Memory B cell (primary cell): ENCODE measurements around the gene DUS2.
A peak's percentile ranks its signal among the peaks of the same experiment; 100 is the strongest.

Experiments used
- ATAC-seq: fragments of 150-1000 bp; cut with Tn5 transposase; 2 replicates; pipeline ENCODE4 v1.10.0; 2021; ENCODE audit warnings: low read depth, mild to moderate bottlenecking, moderate library complexity
- DNase-seq, 2 donors: peaks; one replicate each; pipeline ENCODE4 v3.0.0; 2022; ENCODE audit warnings: low spot score in 2 of 2
- H3K27ac Mint-ChIP-seq: one replicate; pipeline ENCODE4 v1.8.0; 2022; ENCODE audit warnings: mild to moderate bottlenecking, moderate library complexity, mixed read lengths
- H3K27me3 Mint-ChIP-seq: one replicate; pipeline ENCODE4 v1.8.0; 2022; ENCODE audit warnings: mixed read lengths
- H3K36me3 Mint-ChIP-seq: one replicate; pipeline ENCODE4 v1.8.0; 2022; ENCODE audit warnings: mild to moderate bottlenecking, mixed read lengths
- H3K4me1 Mint-ChIP-seq: one replicate; pipeline ENCODE4 v1.8.0; 2022; ENCODE audit warnings: mixed read lengths
- H3K4me3 Mint-ChIP-seq: one replicate; pipeline ENCODE4 v1.8.0; 2022; ENCODE audit warnings: mild to moderate bottlenecking, moderate library complexity, mixed read lengths
- H3K9me3 Mint-ChIP-seq: one replicate; pipeline ENCODE4 v1.8.0; 2022; ENCODE audit warnings: mixed read lengths

Gene DUS2

DNA sequence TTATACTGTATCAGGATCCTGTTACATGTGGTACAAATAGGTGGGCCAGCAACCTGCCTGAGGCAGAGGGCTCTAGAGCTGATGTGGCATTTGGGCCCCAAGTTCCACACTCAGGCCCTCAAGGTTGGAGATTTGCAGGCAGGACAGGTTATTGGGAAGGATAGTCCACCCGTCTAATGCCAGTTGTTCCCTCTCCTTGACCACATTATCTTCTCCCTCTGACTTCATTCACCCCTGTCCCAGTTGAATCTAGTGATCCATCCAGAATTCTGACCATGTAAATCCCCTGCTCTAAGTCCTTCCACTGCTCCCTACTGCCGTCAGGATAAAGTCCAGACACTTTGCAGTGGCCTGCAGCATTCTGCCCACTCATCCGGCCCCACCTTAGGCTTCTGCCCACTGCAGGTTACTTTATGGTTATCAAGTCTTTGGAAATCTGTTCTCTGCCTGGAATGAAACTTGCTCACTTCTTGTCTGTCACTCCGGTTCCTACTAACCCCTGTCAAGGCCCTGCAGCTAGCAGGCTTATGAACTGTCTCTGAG is 60.2 kb downstream of the DUS2 start:
- no peak overlapping the region for H3K4me3 Mint-ChIP-seq
- DNase-seq (no peak), ATAC-seq (no peak)
- H3K4me1 Mint-ChIP-seq: peaks cover 60% of the 10 kb centered on the region
- H3K27ac Mint-ChIP-seq: peak overlapping the region; percentile 90
- H3K36me3 Mint-ChIP-seq: peaks cover 2% of the 10 kb centered on the region
- H3K9me3 Mint-ChIP-seq: no peaks in the 10 kb centered on the region
- H3K27me3 Mint-ChIP-seq: no peaks in the 10 kb centered on the region

DNA sequence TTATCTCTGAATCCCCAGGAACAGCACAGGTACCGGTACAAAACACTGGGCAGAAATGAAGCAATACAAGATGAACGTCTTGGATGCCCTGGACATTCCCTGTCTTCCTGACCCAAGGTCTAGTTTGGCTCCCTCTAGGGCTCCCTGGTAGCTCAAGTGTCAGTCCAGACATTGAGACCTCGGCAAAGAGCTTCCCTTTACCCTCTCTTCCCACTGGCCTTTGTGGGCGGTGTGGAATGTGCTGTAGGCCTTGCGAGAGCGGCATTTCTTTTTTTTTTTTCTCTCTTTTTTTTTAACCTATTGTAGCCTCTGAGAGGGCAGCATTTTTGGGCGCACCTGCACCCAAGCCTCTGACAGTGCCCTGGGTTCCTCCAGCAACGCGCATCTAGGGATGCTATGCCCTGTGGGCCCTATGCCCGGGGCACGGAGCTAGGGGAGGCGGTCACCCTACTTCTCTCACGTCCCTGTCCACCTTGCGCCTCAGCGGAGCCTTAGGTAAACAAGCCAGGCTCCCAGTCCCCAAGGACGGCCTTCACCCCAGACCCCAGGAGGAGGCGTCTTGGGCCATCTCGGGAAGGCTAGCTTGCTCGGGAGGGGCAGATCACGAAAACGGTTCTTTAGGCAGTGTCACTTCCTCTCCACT is 60.9 kb downstream of the DUS2 start:
- Mint-ChIP-seq H3K27ac (peak overlapping the region; percentile 90), H3K27me3 (no peaks in the 10 kb centered on the region), H3K4me3 (peak overlapping the region; percentile 84), H3K4me1 (peaks cover 57% of the 10 kb centered on the region), H3K36me3 (no peaks in the 10 kb centered on the region), H3K9me3 (no peaks in the 10 kb centered on the region)
- ATAC-seq: no peak
- DNase-seq: no peak

DNA sequence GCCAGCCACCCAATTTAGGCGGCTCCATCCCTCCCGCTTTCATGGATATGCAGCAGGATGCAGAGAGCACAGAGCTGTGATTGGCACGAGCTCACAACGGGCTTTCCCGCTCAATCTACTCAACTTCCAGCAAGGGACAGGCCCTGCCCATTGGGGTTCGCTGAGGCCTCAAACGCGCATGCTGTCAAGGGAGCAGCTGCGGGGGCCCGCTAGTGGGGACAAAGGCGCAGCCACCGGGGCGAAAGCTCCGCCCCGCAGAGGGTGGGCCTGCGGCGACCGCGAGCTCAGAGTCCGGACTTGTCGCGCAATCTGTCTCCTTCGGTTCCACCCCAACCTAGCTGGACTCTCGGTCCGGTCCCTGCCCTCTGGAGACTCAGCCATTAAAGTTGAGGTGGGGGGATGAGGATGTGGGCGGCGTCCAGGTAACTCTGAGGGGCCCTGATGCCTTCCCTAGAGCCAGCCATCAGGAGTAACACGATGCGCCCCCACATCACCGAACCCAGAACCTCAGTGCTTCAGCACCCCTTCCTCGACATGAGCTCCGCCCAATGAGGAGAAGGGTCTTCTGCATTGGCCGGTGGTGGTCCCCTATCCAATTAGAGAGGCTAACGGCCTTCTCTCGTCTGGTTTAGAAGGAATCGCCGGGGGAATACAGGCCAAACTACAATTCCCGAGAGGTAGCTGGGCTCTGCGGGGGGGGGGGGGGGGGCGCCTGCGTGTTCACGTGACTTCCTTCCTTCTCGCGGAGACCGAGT is 61.6 kb downstream of the DUS2 start:
- Mint-ChIP-seq H3K4me1 (peaks cover 53% of the 10 kb centered on the region), H3K9me3 (no peaks in the 10 kb centered on the region), H3K27me3 (no peaks in the 10 kb centered on the region), H3K36me3 (no peaks in the 10 kb centered on the region), H3K27ac (peak overlapping the region; percentile 90), H3K4me3 (peak overlapping the region; percentile 84)
- DNase-seq (peak; percentile 85), ATAC-seq (peak; percentile 67)

DNA sequence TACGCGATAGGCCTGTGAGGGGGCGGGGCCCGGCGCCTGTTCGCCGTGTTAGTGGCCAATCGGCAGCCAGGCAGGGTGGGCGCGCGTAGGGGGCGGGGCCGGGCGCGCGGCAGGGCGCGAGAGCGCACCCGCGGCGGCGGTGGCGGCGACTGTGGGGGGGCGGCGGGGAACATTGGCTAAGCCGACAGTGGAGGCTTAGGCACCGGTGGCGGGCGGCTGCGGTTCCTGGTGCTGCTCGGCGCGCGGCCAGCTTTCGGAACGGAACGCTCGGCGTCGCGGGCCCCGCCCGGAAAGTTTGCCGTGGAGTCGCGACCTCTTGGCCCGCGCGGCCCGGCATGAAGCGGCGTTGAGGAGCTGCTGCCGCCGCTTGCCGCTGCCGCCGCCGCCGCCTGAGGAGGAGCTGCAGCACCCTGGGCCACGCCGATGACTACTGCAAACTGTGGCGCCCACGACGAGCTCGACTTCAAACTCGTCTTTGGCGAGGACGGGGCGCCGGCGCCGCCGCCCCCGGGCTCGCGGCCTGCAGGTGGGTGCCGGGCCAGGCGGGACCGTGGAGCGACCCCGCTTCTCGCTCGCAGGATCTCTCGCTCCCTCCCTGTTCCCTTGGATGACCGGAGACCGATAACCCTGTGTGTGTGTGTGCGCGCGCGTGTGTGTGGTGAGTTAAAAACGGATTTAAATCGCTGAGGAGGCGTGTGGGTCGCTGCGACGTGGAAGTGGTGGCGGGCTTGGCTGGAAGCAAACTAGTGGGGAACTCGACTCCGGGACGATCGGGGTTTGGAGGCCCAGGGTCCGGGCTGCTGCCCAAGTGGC is 62.4 kb downstream of the DUS2 start, which contains the start of gene NFATC3:
NFATC3 (plus strand) TSS at position 112 of the 813 bp plus-strand sequence; CDS start at position 424, 312 bp downstream.
- Mint-ChIP-seq H3K27ac (peak within 1 kb of the TSS; percentile 90), H3K9me3 (no peaks in the 10 kb centered on the region), H3K27me3 (no peaks in the 10 kb centered on the region), H3K4me3 (peak within 1 kb of the TSS; percentile 84), H3K4me1 (peaks cover 52% of the 10 kb centered on the region), H3K36me3 (no peaks in the 10 kb centered on the region)
- ATAC-seq: peak; percentile 76
- DNase-seq: peak; percentile 95 to 96

DNA sequence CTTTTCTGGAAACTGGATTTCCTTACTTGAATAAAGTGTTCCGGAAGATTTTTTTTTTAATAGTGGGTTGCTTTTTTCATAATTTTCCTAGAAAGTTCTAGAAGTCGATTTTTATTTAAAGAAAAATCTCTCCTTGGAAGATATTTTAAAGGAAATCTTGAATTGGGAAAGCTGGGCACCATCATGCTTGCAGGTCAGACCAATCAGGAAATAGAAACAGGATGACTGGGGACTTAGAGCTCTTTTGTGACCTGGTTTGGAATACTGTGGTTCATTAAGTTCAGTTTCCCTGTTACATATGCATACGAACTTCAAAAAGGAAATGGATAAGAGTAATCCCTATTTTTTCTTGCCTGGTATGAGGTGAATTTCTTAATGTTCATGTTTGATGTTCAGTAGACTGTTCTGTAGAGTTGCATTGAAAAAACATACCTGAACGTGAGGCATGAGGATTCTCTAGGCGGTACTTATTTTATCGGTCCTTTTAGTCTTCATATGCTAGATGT is 63.3 kb downstream of the DUS2 start:
- Mint-ChIP-seq H3K27ac (peak overlapping the region; percentile 56), H3K4me3 (peak overlapping the region; percentile 84), H3K9me3 (no peaks in the 10 kb centered on the region), H3K4me1 (peaks cover 56% of the 10 kb centered on the region), H3K36me3 (no peaks in the 10 kb centered on the region), H3K27me3 (no peaks in the 10 kb centered on the region)
- ATAC-seq: no peak
- no peak for DNase-seq

DNA sequence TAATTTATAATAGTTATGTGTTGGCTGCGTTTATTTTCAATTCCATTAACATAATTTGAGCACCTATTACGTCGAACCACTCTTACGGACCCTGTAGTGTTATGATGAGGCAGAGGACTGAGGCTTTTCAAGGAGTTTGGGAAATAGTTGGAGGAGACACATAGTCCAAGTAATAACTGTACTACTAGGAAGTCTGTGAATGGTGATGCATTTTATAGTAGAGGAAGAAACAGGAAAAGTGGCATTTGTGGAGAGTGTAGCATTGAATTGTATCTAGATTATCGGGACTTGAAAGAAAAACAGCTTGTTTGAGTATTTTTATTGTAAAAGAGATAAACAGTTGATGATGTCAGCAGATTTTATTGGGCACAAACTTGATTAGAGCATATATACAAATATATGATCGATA is 63.8 kb downstream of the DUS2 start:
- no peak for DNase-seq
- Mint-ChIP-seq H3K27ac (peak overlapping the region; percentile 56), H3K9me3 (no peaks in the 10 kb centered on the region), H3K27me3 (no peaks in the 10 kb centered on the region), H3K4me3 (peak overlapping the region; percentile 84), H3K36me3 (no peaks in the 10 kb centered on the region), H3K4me1 (peaks cover 56% of the 10 kb centered on the region)
- no peak for ATAC-seq

DNA sequence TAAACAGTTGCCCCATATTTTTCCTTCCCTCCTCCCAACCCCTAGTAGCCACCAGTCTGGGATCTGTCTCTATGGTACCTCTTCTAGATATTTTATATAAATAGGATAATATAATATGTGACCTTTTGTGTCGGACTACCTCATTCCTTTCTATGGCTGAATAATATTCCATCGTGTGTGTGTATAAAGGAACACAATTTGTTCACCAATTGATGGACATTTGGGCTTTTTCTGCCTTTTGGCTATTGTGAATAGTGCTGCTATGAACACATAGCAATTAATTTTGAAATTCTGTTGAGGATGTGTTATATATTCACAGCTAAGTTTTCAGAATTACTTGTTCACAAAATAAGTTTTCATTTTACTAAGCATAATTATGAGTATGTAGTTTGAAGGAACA is 64.6 kb downstream of the DUS2 start:
- no peak for ATAC-seq
- no peaks in the 10 kb centered on the region for H3K9me3 Mint-ChIP-seq
- no peaks in the 10 kb centered on the region for H3K27me3 Mint-ChIP-seq
- H3K4me3 Mint-ChIP-seq: peak overlapping the region; percentile 11
- peaks cover 49% of the 10 kb centered on the region for H3K4me1 Mint-ChIP-seq
- H3K27ac Mint-ChIP-seq: peak overlapping the region; percentile 54
- H3K36me3 Mint-ChIP-seq: no peaks in the 10 kb centered on the region
- DNase-seq: no peak

DNA sequence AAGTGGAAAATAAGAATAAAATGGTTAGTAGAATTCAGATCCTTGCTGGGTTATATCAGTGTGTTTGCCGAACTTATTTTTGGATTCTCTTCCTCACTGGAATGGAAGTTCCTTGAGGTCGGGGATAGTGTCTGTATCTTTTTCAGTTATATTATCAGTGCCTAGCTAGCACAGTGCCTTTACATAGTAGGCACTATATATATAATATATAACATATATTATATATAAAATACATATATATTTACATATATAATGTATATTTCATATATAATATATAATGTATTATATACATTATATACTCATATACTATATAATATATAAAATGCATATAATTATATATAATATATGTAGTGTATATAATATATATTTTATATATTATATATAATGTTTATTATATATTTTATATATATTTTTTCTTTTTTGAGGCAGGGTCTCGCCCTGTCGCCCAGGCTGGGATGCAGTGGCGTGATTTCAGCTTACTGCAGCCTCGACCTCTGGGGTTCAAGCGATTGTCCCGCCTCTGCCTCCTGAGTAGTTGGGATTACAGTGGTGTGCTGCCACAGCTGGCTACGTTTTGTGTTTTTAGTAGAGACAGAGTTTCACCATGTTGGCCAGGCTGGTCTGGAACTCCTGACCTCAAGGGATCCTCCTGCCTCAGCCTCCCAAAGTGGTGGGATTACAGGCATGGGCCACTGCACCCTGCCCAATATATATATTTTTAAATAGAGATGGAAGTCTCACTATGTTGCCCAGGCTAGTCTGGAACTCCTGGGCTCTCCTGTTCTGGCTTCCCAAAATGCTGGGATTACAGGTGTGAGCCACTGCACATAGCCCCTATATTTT is 65.3 kb downstream of the DUS2 start:
- no peaks in the 10 kb centered on the region for H3K36me3 Mint-ChIP-seq

DNA sequence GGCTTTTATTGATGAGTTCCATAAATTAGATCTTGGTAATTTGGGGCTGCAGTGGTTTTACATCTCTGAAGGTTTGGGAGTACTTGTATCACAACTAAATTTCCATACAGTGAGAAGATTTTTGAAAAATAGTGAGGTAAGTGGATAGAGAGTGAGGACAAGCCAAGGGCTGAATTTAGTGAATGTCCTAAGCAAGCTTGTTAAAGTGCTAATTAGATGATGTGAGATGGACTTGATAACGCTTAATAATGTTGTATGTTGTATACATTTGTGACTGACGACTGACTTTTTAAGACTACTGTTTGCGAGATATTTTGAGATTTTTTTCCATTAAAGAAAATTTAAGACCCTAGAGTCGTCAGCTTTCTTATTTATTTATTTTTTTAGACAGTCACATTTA is 66.0 kb downstream of the DUS2 start:
- DNase-seq (no peak), ATAC-seq (no peak)
- Mint-ChIP-seq H3K27ac (peak overlapping the region; percentile 4), H3K4me1 (peaks cover 42% of the 10 kb centered on the region), H3K27me3 (no peaks in the 10 kb centered on the region), H3K9me3 (no peaks in the 10 kb centered on the region), H3K4me3 (peak overlapping the region; percentile 56), H3K36me3 (no peaks in the 10 kb centered on the region)

More for the DNA sequence above, 65.3 kb downstream of the DUS2 start:
- no peaks in the 10 kb centered on the region for H3K9me3 Mint-ChIP-seq
- H3K4me1 Mint-ChIP-seq: peaks cover 47% of the 10 kb centered on the region
- no peaks in the 10 kb centered on the region for H3K27me3 Mint-ChIP-seq
- peak overlapping the region; percentile 54 for H3K27ac Mint-ChIP-seq
- H3K4me3 Mint-ChIP-seq: no peak overlapping the region
- ATAC-seq: no peak
- no peak for DNase-seq

DNA sequence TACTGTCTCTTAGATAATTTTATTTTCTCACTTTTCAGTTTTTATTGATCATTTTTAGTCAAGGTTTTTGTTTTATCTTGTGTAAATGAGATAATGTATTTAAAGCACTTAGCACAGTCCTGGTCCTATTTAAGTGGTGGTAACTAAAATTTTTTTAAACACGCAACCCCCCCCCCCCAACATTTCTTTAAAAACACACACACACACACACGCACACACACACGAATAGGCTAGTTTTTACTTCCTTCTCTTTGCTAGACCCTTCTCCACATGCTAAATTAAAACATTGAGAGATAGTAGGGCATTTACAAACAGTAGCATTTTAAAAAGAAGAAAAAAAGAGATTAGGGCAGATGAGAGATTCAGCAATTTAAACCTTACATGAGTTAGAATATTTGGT is 67.0 kb downstream of the DUS2 start:
- ATAC-seq (no peak), DNase-seq (no peak)
- Mint-ChIP-seq H3K27me3 (no peaks in the 10 kb centered on the region), H3K4me3 (peak overlapping the region; percentile 85), H3K4me1 (peaks cover 46% of the 10 kb centered on the region), H3K36me3 (no peaks in the 10 kb centered on the region), H3K9me3 (no peaks in the 10 kb centered on the region), H3K27ac (peak overlapping the region; percentile 90)

DNA sequence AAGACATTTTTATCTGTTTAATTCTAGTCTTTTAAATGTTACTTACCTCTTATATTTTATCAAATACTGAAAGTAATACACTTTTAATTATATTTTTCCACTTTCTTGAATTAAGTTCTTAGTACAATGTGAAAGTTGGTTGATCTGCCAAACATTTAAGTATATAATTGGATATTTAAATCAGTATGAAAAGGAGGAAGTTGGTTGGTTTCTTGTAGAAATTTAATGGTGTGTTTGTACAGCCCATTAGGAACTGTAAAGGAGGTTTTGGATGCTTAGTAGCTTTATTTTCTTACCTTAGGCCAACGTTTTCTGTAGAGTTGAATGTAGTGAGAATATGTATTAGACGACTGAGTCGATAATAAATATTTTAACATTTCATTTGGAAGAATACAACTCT is 67.4 kb downstream of the DUS2 start:
- no peak for DNase-seq

DNA sequence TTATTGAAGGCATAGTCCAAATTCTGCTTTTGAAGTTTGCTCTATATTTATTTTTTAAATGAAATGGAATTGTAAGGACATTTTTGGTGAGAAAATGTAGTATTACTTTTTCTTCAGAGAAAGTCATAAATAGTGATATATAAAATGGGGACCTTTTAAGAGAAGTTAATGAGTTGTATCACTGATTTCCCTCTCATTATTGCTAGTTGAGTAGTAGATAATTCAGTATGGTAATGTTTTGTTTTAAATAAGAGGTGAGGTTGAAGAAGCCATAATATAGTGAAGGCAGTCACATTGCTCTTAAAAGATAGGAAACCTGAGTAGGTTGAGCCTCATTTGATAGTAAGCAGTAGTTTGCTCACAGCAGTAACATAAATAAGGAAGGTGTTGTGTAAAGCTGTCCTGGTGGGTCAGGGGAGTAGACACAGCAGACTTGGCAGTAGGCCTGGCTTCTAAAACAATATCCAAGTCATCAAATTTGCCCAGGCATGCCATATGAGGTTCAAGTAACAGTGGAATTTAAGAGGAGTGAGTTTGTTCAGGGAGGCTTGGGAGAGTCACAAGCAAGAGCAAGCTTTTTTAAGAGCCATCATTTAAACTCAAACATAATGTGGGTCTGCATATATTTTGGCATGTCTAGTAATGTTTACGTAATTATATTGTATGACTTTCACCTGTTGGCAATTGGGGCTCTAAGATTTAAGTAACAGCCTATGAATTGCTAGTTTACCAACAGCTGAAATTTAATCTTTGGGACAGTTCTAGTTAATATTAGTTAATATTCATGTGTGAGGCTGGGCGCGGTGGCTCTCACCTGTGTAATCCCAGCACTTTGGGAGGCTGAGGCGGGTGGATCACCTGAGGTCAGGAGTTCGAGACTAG is 68.5 kb downstream of the DUS2 start:
- H3K36me3 Mint-ChIP-seq: no peaks in the 10 kb centered on the region
- peak overlapping the region; percentile 60 for H3K4me3 Mint-ChIP-seq
- no peak for ATAC-seq
- H3K9me3 Mint-ChIP-seq: no peaks in the 10 kb centered on the region
- no peak overlapping the region for H3K27ac Mint-ChIP-seq
- H3K27me3 Mint-ChIP-seq: no peaks in the 10 kb centered on the region
- H3K4me1 Mint-ChIP-seq: peaks cover 49% of the 10 kb centered on the region
- no peak for DNase-seq

More for the DNA sequence above, 67.4 kb downstream of the DUS2 start:
- Mint-ChIP-seq H3K9me3 (no peaks in the 10 kb centered on the region), H3K36me3 (no peaks in the 10 kb centered on the region), H3K27ac (peak overlapping the region; percentile 90), H3K27me3 (no peaks in the 10 kb centered on the region), H3K4me3 (peak overlapping the region; percentile 85), H3K4me1 (peaks cover 47% of the 10 kb centered on the region)
- peak; percentile 35 for ATAC-seq
